Loucy (cell line): ENCODE data around the gene EN2.

Experiments used
- H2AFZ ChIP-seq: fragments of 200-600 bp; sonication (generic); 2 replicates; pipeline ENCODE4 v1.6.0; 2016; ENCODE audit warnings: antibody characterized with exemption, mild to moderate bottlenecking, low read length, moderate library complexity
- H3F3A ChIP-seq: fragments of 200-600 bp; 2 replicates; pipeline ENCODE4 v1.6.0; 2016; ENCODE audit warnings: antibody characterized with exemption, low read depth, mild to moderate bottlenecking
- H3K27me3 ChIP-seq: fragments of 200-600 bp; sonication (generic); 2 replicates; pipeline ENCODE4 v1.6.1; 2014; ENCODE audit warnings: low read length, mild to moderate bottlenecking; ENCODE audit not compliant: insufficient read depth, poor library complexity, severe bottlenecking
- H3K36me3 ChIP-seq: fragments of 200-600 bp; sonication (generic); 2 replicates; pipeline ENCODE4 v1.6.1; 2016; ENCODE audit warnings: low read length; ENCODE audit not compliant: insufficient read depth
- H3K4me1 ChIP-seq: fragments of 200-600 bp; sonication (generic); 2 replicates; pipeline ENCODE4 v1.5.1; 2014; ENCODE audit warnings: low read length, mild to moderate bottlenecking; ENCODE audit not compliant: insufficient read depth, poor library complexity, severe bottlenecking
- H3K4me2 ChIP-seq: fragments of 200-600 bp; sonication (generic); 2 replicates; pipeline ENCODE4 v1.6.0; 2014; ENCODE audit warnings: antibody characterized with exemption, low read length, low read depth, mild to moderate bottlenecking; ENCODE audit not compliant: poor library complexity, severe bottlenecking
- H3K4me3 ChIP-seq: fragments of 200-600 bp; sonication (generic); 2 replicates; pipeline ENCODE4 v1.5.1; 2014; ENCODE audit warnings: low read length, mild to moderate bottlenecking, mixed read lengths; ENCODE audit not compliant: poor library complexity, severe bottlenecking
- H3K79me2 ChIP-seq: fragments of 200-600 bp; sonication (generic); 2 replicates; pipeline ENCODE4 v1.6.1; 2014; ENCODE audit warnings: low read length; ENCODE audit not compliant: insufficient read depth
- H3K9ac ChIP-seq: fragments of 200-600 bp; sonication (generic); 2 replicates; pipeline ENCODE4 v1.6.0; 2014; ENCODE audit warnings: mild to moderate bottlenecking, low read depth, low read length, moderate library complexity; ENCODE audit not compliant: poor library complexity, severe bottlenecking
- H3K9me2 ChIP-seq: fragments of 200-600 bp; sonication (generic); replicated peaks from 2 replicates; pipeline ENCODE4 v1.6.1; 2016; ENCODE audit warnings: low read depth, low read length, mixed read lengths
- H3K9me3 ChIP-seq: fragments of 200-600 bp; sonication (generic); 2 replicates; pipeline ENCODE4 v1.6.1; 2014; ENCODE audit warnings: mild to moderate bottlenecking, antibody characterized with exemption, low read length, low read depth; ENCODE audit not compliant: insufficient read depth
- H4K20me1 ChIP-seq: fragments of 200-600 bp; sonication (generic); 2 replicates; pipeline ENCODE4 v1.6.0; 2014; ENCODE audit warnings: antibody characterized with exemption, low read length, mild to moderate bottlenecking; ENCODE audit not compliant: insufficient read depth, poor library complexity, severe bottlenecking
- EZH2phosphoT487 ChIP-seq: fragments of 200-600 bp; IDR thresholded peaks from 2 replicates; pipeline ENCODE4 v1.6.1; 2018; ENCODE audit warnings: antibody characterized with exemption, mild to moderate bottlenecking, moderate library complexity, borderline replicate concordance
- TF ChIP-seq, protein P1 (sequence below): fragments of 200-600 bp; sonication (generic); conservative IDR thresholded peaks from 2 replicates; pipeline ENCODE4 v1.5.1; 2014; ENCODE audit warnings: mild to moderate bottlenecking, antibody characterized with exemption, low read length

The EN2 gene

DNA sequence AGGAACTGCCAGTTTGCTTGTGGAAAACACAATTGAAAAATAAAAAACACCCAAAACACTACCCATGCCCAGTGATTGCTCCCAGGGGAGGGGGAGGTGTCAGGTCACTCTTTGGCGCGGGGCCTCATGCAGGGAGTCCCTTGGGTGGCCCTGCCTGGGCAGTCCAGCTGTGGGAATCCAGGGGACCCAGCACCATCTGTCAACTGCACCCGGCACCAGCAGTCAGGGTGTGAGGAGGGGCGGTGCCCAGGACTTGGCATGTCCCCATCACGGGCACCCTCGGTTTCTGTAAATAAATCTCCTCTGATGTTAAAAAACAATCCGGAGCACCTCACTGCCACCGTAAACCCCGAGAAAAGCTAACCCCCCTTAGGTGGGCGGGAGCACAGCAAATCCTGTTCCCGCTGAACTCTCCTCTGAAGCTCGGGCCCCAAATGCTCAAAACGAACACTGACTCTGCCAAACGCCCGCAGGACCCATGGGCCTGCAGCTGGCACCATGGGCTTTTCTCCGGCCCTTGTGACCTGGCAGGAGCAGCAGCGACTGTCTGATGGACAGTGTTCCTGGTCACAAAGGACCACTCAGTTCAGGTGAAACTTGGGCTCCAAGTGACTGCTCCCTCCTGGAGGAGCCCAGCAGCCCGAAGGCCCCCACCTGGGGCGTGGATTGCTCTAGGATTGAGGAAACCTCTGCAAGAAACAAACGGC is 18.5 kb upstream of the EN2 start:
- H3K9me3 ChIP-seq = no peaks in the 10 kb centered on the region; the same call in 1 of the 2 replicates
- no peak overlapping the region for H2AFZ ChIP-seq
- no peaks in the 10 kb centered on the region for H3K9me2 ChIP-seq
- no peak overlapping the region for H3K9ac ChIP-seq
- H4K20me1 ChIP-seq = no peaks in the 10 kb centered on the region
- H3K4me3 ChIP-seq = no peak overlapping the region
- H3F3A ChIP-seq = no peaks in the 10 kb centered on the region
- no peaks in the 10 kb centered on the region for H3K36me3 ChIP-seq
- TF ChIP-seq, protein P1, sequence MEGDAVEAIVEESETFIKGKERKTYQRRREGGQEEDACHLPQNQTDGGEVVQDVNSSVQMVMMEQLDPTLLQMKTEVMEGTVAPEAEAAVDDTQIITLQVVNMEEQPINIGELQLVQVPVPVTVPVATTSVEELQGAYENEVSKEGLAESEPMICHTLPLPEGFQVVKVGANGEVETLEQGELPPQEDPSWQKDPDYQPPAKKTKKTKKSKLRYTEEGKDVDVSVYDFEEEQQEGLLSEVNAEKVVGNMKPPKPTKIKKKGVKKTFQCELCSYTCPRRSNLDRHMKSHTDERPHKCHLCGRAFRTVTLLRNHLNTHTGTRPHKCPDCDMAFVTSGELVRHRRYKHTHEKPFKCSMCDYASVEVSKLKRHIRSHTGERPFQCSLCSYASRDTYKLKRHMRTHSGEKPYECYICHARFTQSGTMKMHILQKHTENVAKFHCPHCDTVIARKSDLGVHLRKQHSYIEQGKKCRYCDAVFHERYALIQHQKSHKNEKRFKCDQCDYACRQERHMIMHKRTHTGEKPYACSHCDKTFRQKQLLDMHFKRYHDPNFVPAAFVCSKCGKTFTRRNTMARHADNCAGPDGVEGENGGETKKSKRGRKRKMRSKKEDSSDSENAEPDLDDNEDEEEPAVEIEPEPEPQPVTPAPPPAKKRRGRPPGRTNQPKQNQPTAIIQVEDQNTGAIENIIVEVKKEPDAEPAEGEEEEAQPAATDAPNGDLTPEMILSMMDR = no peak
- TF ChIP-seq EZH2phosphoT487 = no peak
- H3K4me2 ChIP-seq = no peak overlapping the region
- no peaks in the 10 kb centered on the region for H3K4me1 ChIP-seq
- no peaks in the 10 kb centered on the region for H3K79me2 ChIP-seq
- no peaks in the 10 kb centered on the region for H3K27me3 ChIP-seq

DNA sequence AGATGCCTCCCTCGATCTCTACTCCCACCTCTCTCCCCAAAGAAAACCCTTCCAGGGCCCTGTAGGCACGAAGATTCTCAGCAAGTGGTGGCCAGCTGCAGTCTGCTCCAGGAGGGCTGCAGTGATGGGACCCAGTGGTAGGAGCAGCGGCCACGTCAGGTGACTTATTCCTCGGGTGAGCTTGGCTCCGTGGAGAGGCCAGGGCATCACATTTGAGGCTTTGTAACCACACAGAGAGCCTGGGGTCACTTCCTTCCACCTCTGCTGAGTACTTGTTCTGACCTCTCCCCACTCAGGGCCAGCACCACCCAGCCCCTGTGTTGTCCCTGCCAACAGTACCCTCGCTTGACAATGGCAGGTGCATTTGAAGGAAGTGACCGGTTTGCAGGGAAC is 17.9 kb upstream of the EN2 start:
- H2AFZ ChIP-seq = no peak overlapping the region
- TF ChIP-seq, protein P1 = no peak
- TF ChIP-seq EZH2phosphoT487 = no peak
- H3K9me2 ChIP-seq = no peaks in the 10 kb centered on the region
- H3K79me2 ChIP-seq = no peaks in the 10 kb centered on the region
- no peak overlapping the region for H3K4me3 ChIP-seq
- no peaks in the 10 kb centered on the region for H3K4me1 ChIP-seq
- H3K4me2 ChIP-seq = no peak overlapping the region
- no peak overlapping the region for H3K9ac ChIP-seq
- no peaks in the 10 kb centered on the region for H3K36me3 ChIP-seq
- H3F3A ChIP-seq = no peaks in the 10 kb centered on the region
- H3K9me3 ChIP-seq = no peaks in the 10 kb centered on the region; the same call in 1 of the 2 replicates
- no peaks in the 10 kb centered on the region for H4K20me1 ChIP-seq
- H3K27me3 ChIP-seq = no peaks in the 10 kb centered on the region

DNA sequence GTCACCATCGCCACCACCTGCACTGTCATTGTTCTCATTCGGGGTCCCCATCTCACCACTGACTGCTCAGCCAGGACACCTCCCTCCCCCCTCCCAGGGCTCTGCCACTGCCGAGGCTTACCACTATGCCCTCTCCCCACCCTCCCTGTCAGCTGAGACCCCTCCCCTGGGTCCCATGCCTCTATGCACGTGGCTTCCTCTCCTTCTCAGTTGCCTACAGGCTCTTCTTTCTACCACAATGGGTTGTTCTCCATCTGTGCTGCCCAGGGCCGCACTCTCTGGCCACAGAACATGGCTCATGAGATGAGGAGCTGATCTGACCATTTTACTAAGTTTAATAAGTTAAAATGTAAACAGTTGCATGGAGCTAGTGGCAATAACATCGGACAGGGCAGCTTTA is 16.1 kb upstream of the EN2 start:
- Histone ChIP-seq H3K4me1 (no peaks in the 10 kb centered on the region), H3K9me2 (no peaks in the 10 kb centered on the region), H2AFZ (no peak overlapping the region), H3K9ac (no peak overlapping the region), H3K4me2 (no peak overlapping the region), H3K27me3 (no peaks in the 10 kb centered on the region), H3K36me3 (no peaks in the 10 kb centered on the region), H3K9me3 (no peaks in the 10 kb centered on the region; the same call in 1 of the 2 replicates), H4K20me1 (no peaks in the 10 kb centered on the region), H3K79me2 (no peaks in the 10 kb centered on the region), H3K4me3 (no peak overlapping the region), H3F3A (no peaks in the 10 kb centered on the region)
- TF ChIP-seq, protein P1 = no peak
- no peak for TF ChIP-seq EZH2phosphoT487
